Measurements from ENCODE around the gene CTDSP2. TPM values are rescaled to one million over a fixed set of nuclear protein-coding genes. Genes with fewer than 3 reads are reported as not detected.
"Not testable (repeated sequence)": the region's sequence is repeated elsewhere in the genome, so short reads cannot be mapped to it uniquely, and the experiment has no call there.

The CTDSP2 gene
- total RNA-seq, 1 experiment from 2014 or later: 44.0 TPM

- peak; percentile 22 for DNase-seq (ENCODE audit: low read depth)
Measured at GRCh38 chr12:57853864-57854556, 7.5 kb upstream of the CTDSP2 start.

GRCh38 chr12:57852620-57853500 is 6.3 kb upstream of the CTDSP2 start:
- peak; percentile 18 for DNase-seq (ENCODE audit: low read depth)

GRCh38 chr12:57852200-57852599 is 5.7 kb upstream of the CTDSP2 start:
- DNase-seq (ENCODE audit: low read depth): no peak

- no peak for DNase-seq (ENCODE audit: low read depth)
Measured at GRCh38 chr12:57851552-57851951, 5.0 kb upstream of the CTDSP2 start.

- DNase-seq (ENCODE audit: low read depth): no peak
Measured at GRCh38 chr12:57850854-57851430, 4.4 kb upstream of the CTDSP2 start.

- DNase-seq (ENCODE audit: low read depth): not testable (repeated sequence)
Measured at GRCh38 chr12:57849447-57849846, 2.9 kb upstream of the CTDSP2 start.

GRCh38 chr12:57849035-57849434 is 2.5 kb upstream of the CTDSP2 start:
- DNase-seq (ENCODE audit: low read depth): no peak

- no peak for DNase-seq (ENCODE audit: low read depth)
Measured at GRCh38 chr12:57848208-57848607, 1.7 kb upstream of the CTDSP2 start.

- DNase-seq (ENCODE audit: low read depth): no peak
Measured at GRCh38 chr12:57846285-57846576, 298 bp downstream of the CTDSP2 start.

GRCh38 chr12:57845478-57846284 is 848 bp downstream of the CTDSP2 start:
- DNase-seq (ENCODE audit: low read depth): peak; percentile 60

GRCh38 chr12:57844709-57845477 is 1.6 kb downstream of the CTDSP2 start:
- peak; percentile 81 for DNase-seq (ENCODE audit: low read depth)

GRCh38 chr12:57842342-57843294 is 3.9 kb downstream of the CTDSP2 start:
- DNase-seq (ENCODE audit: low read depth): no peak

GRCh38 chr12:57841445-57841844 is 5.1 kb downstream of the CTDSP2 start:
- DNase-seq (ENCODE audit: low read depth): no peak

GRCh38 chr12:57840726-57841125 is 5.8 kb downstream of the CTDSP2 start:
- DNase-seq (ENCODE audit: low read depth): peak; percentile 42

- DNase-seq (ENCODE audit: low read depth): no peak
Measured at GRCh38 chr12:57839996-57840395, 6.5 kb downstream of the CTDSP2 start.

- DNase-seq (ENCODE audit: low read depth): no peak
Measured at GRCh38 chr12:57838594-57839302, 7.8 kb downstream of the CTDSP2 start.

- DNase-seq (ENCODE audit: low read depth): peak; percentile 75
Measured at GRCh38 chr12:57837864-57838562, 8.5 kb downstream of the CTDSP2 start.

- peak; percentile 84 for DNase-seq (ENCODE audit: low read depth)
Measured at GRCh38 chr12:57836442-57837375, 9.8 kb downstream of the CTDSP2 start.
